Tibial nerve (tissue), 4 donors: ENCODE data around the gene CDC123. TPM values are rescaled to one million over a fixed set of nuclear protein-coding genes. Genes with fewer than 3 reads are reported as not detected.

Experiments
- DNase-seq, 2 donors: peaks; one replicate each; pipeline ENCODE4 v3.0.0-alpha.2; 2019; ENCODE audit warnings: low spot score in 2 of 2
- H3K27ac ChIP-seq, 4 donors: fragments of 200-600 bp; sonication (generic) in 3 of 4; one replicate each; pipeline ENCODE4 v1.5.1; 2017 to 2019; ENCODE audit warnings: mild to moderate bottlenecking in 1 of 4
- H3K27me3 ChIP-seq, 2 donors: fragments of 200-600 bp; sonication (generic) in 1 of 2; one replicate each; pipeline versions ENCODE4 v1.5.1 to v1.6.0; 2017 to 2019
- H3K36me3 ChIP-seq, 3 donors: fragments of 200-600 bp; sonication (generic); one replicate each; pipeline ENCODE4 v1.5.1; 2018 to 2019
- H3K4me1 ChIP-seq, 4 donors: fragments of 200-600 bp; sonication (generic) in 3 of 4; one replicate each; pipeline ENCODE4 v1.5.1; 2017 to 2019
- H3K4me3 ChIP-seq, 4 donors: fragments of 200-600 bp; sonication (generic) in 3 of 4; one replicate each; pipeline ENCODE4 v1.5.1; 2017 to 2019; ENCODE audit warnings: mild to moderate bottlenecking in 1 of 4, moderate library complexity in 1 of 4
- H3K9me3 ChIP-seq, 4 donors: fragments of 200-600 bp; sonication (generic) in 3 of 4; one replicate each; pipeline ENCODE4 v1.5.1; 2017 to 2019
- EP300 ChIP-seq, 2 donors: sonication (generic); formaldehyde crosslinking; IDR thresholded peaks; one replicate each; pipeline ENCODE4 v1.6.1; 2017; ENCODE audit warnings: antibody characterized with exemption in 2 of 2, mild to moderate bottlenecking in 1 of 2
- POLR2A ChIP-seq, 2 donors: fragments of 450-650 bp; IDR thresholded peaks; one replicate each; pipeline ENCODE4 v1.6.1; 2017; ENCODE audit warnings: antibody characterized with exemption in 2 of 2, mild to moderate bottlenecking in 2 of 2, moderate library complexity in 2 of 2
- WGBS, 2 donors: methylation state at CpG; one replicate each; pipeline ENCODE4 v1.1.5; 2018; 5-methylcytosine and 5-hydroxymethylcytosine counted together
- total RNA-seq, 4 donors: library from RNA; depleted of rRNA; stranded (reverse); fragments of >200 nt; gene quantifications; one replicate each; pipeline ENCODE4 v1.1.0, GENCODE V29; 2016
- TF ChIP-seq, protein P1 (sequence below), 5 experiments: fragments of 200-600 bp in 3 of 5; fragments of 450-650 bp in 2 of 5; sonication (generic) in 3 of 5; IDR thresholded peaks; one replicate each; pipeline ENCODE4 v1.5.1; 2016 to 2019; ENCODE audit warnings: antibody characterized with exemption in 5 of 5, mild to moderate bottlenecking in 3 of 5, moderate library complexity in 2 of 5

CDC123 gene
- total RNA-seq, 4 donors from 2014 or later: 32.7 to 80.0 (median 37.7) TPM

GRCh38 chr10:12181065-12181775 lies 14.8 kb upstream of the CDC123 start:
- H3K4me1 ChIP-seq: no peaks in the 10 kb centered on the region
- TF ChIP-seq EP300 (IDR thresholded peaks at IDR 0.05): no peak
- no peak for TF ChIP-seq POLR2A (IDR thresholded peaks at IDR 0.05)
- TF ChIP-seq, protein P1, sequence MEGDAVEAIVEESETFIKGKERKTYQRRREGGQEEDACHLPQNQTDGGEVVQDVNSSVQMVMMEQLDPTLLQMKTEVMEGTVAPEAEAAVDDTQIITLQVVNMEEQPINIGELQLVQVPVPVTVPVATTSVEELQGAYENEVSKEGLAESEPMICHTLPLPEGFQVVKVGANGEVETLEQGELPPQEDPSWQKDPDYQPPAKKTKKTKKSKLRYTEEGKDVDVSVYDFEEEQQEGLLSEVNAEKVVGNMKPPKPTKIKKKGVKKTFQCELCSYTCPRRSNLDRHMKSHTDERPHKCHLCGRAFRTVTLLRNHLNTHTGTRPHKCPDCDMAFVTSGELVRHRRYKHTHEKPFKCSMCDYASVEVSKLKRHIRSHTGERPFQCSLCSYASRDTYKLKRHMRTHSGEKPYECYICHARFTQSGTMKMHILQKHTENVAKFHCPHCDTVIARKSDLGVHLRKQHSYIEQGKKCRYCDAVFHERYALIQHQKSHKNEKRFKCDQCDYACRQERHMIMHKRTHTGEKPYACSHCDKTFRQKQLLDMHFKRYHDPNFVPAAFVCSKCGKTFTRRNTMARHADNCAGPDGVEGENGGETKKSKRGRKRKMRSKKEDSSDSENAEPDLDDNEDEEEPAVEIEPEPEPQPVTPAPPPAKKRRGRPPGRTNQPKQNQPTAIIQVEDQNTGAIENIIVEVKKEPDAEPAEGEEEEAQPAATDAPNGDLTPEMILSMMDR (IDR thresholded peaks at IDR 0.05): no peak
- peaks cover 0 to 95% (median 0%) of the 10 kb centered on the region in 3 donors for H3K36me3 ChIP-seq
- no peak overlapping the region for H3K4me3 ChIP-seq
- DNase-seq: no peak
- WGBS, 2 donors: 84 to 86% methylated on average over 13 of the region's 13 CpGs
- H3K9me3 ChIP-seq: no peaks in the 10 kb centered on the region
- no peaks in the 10 kb centered on the region for H3K27me3 ChIP-seq
- no peak overlapping the region for H3K27ac ChIP-seq

GRCh38 chr10:12184165-12184564 lies 11.8 kb upstream of the CDC123 start:
- Histone ChIP-seq H3K9me3 (no peaks in the 10 kb centered on the region), H3K4me3 (no peak overlapping the region), H3K4me1 (no peaks in the 10 kb centered on the region), H3K36me3 (peaks cover 0 to 75% (median 0%) of the 10 kb centered on the region in 3 donors), H3K27ac (no peak overlapping the region), H3K27me3 (no peaks in the 10 kb centered on the region)
- TF ChIP-seq EP300 (IDR thresholded peaks at IDR 0.05): no peak
- TF ChIP-seq POLR2A (IDR thresholded peaks at IDR 0.05): no peak
- TF ChIP-seq, protein P1 (IDR thresholded peaks at IDR 0.05): no peak
- 94 to 96% methylated on average over 7 of the region's 7 CpGs for WGBS, 2 donors
- no peak for DNase-seq

GRCh38 chr10:12186323-12186722 lies 9.7 kb upstream of the CDC123 start:
- peaks cover 0 to 2% (median 0%) of the 10 kb centered on the region in 4 donors for H3K4me1 ChIP-seq
- no peak overlapping the region for H3K27ac ChIP-seq
- peaks cover 0 to 56% (median 0%) of the 10 kb centered on the region in 3 donors for H3K36me3 ChIP-seq
- TF ChIP-seq, protein P1 (IDR thresholded peaks at IDR 0.05): no peak
- no peak for TF ChIP-seq EP300 (IDR thresholded peaks at IDR 0.05)
- TF ChIP-seq POLR2A (IDR thresholded peaks at IDR 0.05): no peak
- DNase-seq: no peak
- 78 to 81% methylated on average over 8 of the region's 8 CpGs for WGBS, 2 donors
- no peak overlapping the region for H3K4me3 ChIP-seq
- H3K9me3 ChIP-seq: no peaks in the 10 kb centered on the region
- H3K27me3 ChIP-seq: no peaks in the 10 kb centered on the region

DNA sequence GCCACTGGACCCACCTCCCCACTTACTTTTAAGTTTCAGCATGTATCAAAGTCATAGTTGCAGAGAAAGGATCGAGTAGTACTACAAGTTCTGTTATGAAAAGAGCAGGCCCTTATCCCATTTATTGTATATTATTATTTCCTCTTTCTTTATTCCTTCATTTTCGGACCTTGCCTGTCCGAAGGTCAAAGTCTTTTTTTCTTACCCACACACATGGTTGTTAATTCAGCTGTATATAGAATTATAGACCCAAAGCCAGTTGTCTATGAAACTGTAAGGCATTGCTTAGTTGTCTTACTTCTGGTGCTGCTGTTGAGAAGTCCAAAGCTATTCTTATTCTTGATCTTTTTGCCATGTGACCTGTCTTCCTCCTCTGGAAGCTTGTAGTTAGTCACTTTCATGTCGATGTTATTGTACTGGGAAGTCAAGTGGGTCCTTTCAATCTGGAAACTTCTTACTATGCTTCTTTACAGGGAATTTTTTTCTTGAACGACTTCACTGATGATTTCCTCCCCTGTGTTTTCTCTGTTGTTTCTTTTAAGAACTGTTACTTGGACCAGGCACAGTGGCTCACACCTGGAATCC lies 8.6 kb upstream of the CDC123 start:
- DNase-seq: no peak
- Histone ChIP-seq H3K27ac (no peak overlapping the region), H3K9me3 (no peaks in the 10 kb centered on the region), H3K36me3 (peaks cover 0 to 45% (median 0%) of the 10 kb centered on the region in 3 donors), H3K4me1 (peaks cover 0 to 12% (median 0%) of the 10 kb centered on the region in 4 donors), H3K27me3 (no peaks in the 10 kb centered on the region), H3K4me3 (no peak overlapping the region)
- no peak for TF ChIP-seq POLR2A (IDR thresholded peaks at IDR 0.05)
- TF ChIP-seq EP300 (IDR thresholded peaks at IDR 0.05): no peak
- TF ChIP-seq, protein P1 (IDR thresholded peaks at IDR 0.05): no peak
- WGBS, 2 donors: 84 to 88% methylated on average over 5 of the region's 5 CpGs

DNA sequence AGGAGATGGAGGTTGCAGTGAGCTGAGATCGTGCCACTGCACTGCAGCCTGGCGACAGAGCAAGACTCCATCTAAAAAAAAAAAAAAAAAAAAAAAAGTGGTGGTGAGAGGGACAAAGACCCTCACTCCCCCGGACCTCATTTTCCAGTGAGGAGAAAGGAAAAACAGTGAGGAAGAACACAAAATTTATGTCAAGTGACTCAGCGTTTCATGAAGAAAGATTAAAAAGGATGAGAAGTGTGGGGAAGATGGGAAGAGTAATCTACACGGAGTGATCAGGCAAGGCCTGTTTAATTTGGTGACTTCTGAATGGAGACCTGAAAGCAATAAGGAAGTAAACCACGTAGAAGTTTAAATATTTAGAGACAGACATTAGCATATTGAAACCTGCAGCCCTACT lies 7.3 kb upstream of the CDC123 start:
- WGBS, 2 donors: 81 to 91% methylated on average over 6 of the region's 6 CpGs
- no peak for DNase-seq
- Histone ChIP-seq H3K27me3 (no peaks in the 10 kb centered on the region), H3K4me3 (no peak overlapping the region), H3K4me1 (peaks cover 0 to 25% (median 8%) of the 10 kb centered on the region in 4 donors), H3K27ac (no peak overlapping the region), H3K36me3 (peaks cover 0 to 35% (median 0%) of the 10 kb centered on the region in 3 donors), H3K9me3 (no peaks in the 10 kb centered on the region)
- TF ChIP-seq EP300 (IDR thresholded peaks at IDR 0.05) (no peak), POLR2A (IDR thresholded peaks at IDR 0.05) (no peak)
- TF ChIP-seq, protein P1 (IDR thresholded peaks at IDR 0.05): no peak
